Measurements from ENCODE around the gene PIK3CB. TPM values are rescaled to one million over a fixed set of nuclear protein-coding genes. Genes with fewer than 3 reads are reported as not detected.

PIK3CB gene
- total RNA-seq, 1 experiment from 2014 or later: 73.9 TPM

DNA sequence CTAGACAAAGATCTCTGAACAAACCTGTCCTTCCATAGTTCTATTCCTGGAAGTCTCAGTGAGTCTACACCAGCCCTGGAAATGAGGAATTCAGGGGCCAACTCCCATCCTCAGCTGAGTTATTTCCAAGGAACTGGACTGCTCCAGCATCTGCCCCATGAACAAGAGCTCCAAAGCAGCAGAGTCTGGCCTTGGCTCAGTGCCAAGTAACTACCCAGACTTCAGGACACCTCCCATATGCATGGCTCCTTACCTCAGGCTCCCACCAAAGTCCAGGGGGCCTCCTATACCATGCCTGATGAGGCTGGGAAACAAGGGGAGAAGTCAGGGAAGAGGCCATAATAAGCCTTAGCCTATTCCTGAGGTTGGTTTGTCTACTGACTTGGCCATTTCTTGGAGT is 181.2 kb downstream of the PIK3CB start:
- POLR2A ChIA-PET: no interaction called here
- no peak overlapping the region for H3K27ac ChIP-seq (ENCODE audit: low read length)
- TF ChIP-seq REST (IDR thresholded peaks at IDR 0.05; ENCODE audit: insufficient read depth in 1 of 2, low read depth in 2 of 2, low read length in 1 of 2) (no peak), CTCF (IDR thresholded peaks at IDR 0.05) (no peak), POLR2AphosphoS5 (IDR thresholded peaks at IDR 0.05; ENCODE audit: low read depth, low read length) (no peak), SIN3A (IDR thresholded peaks at IDR 0.05; ENCODE audit: borderline replicate concordance, insufficient read depth, low read depth, low read length) (no peak), TCF7L2 (IDR thresholded peaks at IDR 0.05; ENCODE audit: low read depth, low read length) (no peak)
- peaks cover 10% of the 10 kb centered on the region for H3K9me3 ChIP-seq (ENCODE audit: control insufficient read depth, insufficient read depth, low read depth, low read length)
- no peaks in the 10 kb centered on the region for H3K27me3 ChIP-seq (ENCODE audit: control insufficient read depth, insufficient read depth, low read length)
- H3K4me3 ChIP-seq (ENCODE audit: low read depth in 2 of 2, low read length in 2 of 2): no peak overlapping the region
- no peaks in the 10 kb centered on the region for H3K4me1 ChIP-seq (ENCODE audit: control insufficient read depth, insufficient read depth, low read length)
- in situ Hi-C loops (cut with HindIII; ENCODE audit: low pct_unique_long_range_greater_than_20kb, low sequenced_read_pairs): no loop called here
- no TSS peak for BruUV-seq (replicated peaks)
- intact Hi-C loops (cut with micrococcal nuclease; ENCODE audit: unreplicated experiment): no loop called here
- H3K36me3 ChIP-seq (ENCODE audit: control insufficient read depth, insufficient read depth, low read length): peaks cover 18% of the 10 kb centered on the region
- ATAC-seq (no peak), DNase-seq (ENCODE audit: low read depth, low spot score) (no peak)
- CTCF ChIA-PET: no interaction called here

GRCh38 chr3:138649134-138649533 is 185.6 kb downstream of the PIK3CB start:
- Histone ChIP-seq H3K27ac (ENCODE audit: low read length) (no peak overlapping the region), H3K36me3 (ENCODE audit: control insufficient read depth, insufficient read depth, low read length) (peaks cover 6% of the 10 kb centered on the region), H3K9me3 (ENCODE audit: control insufficient read depth, insufficient read depth, low read depth, low read length) (peaks cover 17% of the 10 kb centered on the region), H3K4me3 (ENCODE audit: low read depth in 2 of 2, low read length in 2 of 2) (no peak overlapping the region), H3K27me3 (ENCODE audit: control insufficient read depth, insufficient read depth, low read length) (no peaks in the 10 kb centered on the region), H3K4me1 (ENCODE audit: control insufficient read depth, insufficient read depth, low read length) (no peaks in the 10 kb centered on the region)
- in situ Hi-C loops (cut with HindIII; ENCODE audit: low pct_unique_long_range_greater_than_20kb, low sequenced_read_pairs): no loop called here
- ChIA-PET CTCF (no interaction called here), POLR2A (no interaction called here)
- DNase-seq (ENCODE audit: low read depth, low spot score) (no peak), ATAC-seq (peak; percentile 60; the same call in 1 of the 2 replicates)
- TF ChIP-seq POLR2AphosphoS5 (IDR thresholded peaks at IDR 0.05; ENCODE audit: low read depth, low read length): no peak
- TF ChIP-seq SIN3A (IDR thresholded peaks at IDR 0.05; ENCODE audit: borderline replicate concordance, insufficient read depth, low read depth, low read length): no peak
- no peak for TF ChIP-seq CTCF (IDR thresholded peaks at IDR 0.05)
- TF ChIP-seq REST (IDR thresholded peaks at IDR 0.05; ENCODE audit: insufficient read depth in 1 of 2, low read depth in 2 of 2, low read length in 1 of 2): no peak
- no peak for TF ChIP-seq TCF7L2 (IDR thresholded peaks at IDR 0.05; ENCODE audit: low read depth, low read length)
- BruUV-seq (replicated peaks): no TSS peak
- intact Hi-C loops (cut with micrococcal nuclease; ENCODE audit: unreplicated experiment): no loop called here
